GM19395 (cell line): ENCODE measurements around the gene ZNF710.
"Not testable (repeated sequence)": the region's sequence is repeated elsewhere in the genome, so short reads cannot be mapped to it uniquely, and the experiment has no call there.

Source experiments
- ATAC-seq: cut with Tn5 transposase; IDR thresholded peaks from one replicate; pipeline ENCODE4 v1.9.1; 2021; ENCODE audit warnings: mild to moderate bottlenecking, moderate library complexity; ENCODE audit not compliant: unreplicated experiment

ZNF710 gene

DNA sequence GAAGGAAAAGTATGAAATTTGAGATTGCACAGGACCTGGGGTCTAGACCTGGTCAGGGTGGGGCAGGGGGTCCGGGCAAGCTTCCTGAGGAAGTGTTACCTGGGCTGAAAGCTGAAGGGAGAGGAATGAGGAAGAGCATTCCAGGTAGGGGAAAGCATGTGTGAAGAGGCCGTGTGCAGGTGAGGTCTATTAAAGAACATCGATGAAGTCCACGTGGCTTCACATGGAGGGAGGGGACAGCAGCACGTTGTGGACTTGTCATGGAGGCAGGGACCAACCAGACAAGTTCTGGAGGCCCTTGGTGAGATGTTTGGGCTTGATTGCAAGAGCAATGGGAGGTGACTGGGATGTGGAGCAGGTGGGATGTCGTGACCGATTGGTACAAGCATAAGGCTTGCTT, 54.1 kb downstream of the ZNF710 start:
- ATAC-seq = no peak

DNA sequence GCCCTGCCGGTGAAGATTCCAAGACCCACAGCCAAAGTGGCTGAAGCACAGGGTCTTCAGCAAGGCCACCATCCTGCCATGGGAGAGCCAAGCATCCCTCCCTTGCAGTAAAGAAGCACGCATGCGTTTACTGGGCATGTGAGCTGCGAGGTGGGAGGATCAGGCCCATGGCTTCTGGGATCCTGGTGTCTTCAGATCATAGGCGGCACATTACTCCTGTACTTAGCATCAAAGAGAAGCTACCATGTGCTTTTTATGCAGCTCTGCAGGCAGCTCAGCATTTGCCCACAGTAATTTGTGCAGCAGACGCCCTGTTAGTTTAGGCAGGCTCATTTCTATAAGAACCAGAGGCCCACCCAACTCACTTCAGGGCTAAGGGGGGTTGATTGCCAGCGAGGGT, 55.4 kb downstream of the ZNF710 start:
- ATAC-seq = no peak

DNA sequence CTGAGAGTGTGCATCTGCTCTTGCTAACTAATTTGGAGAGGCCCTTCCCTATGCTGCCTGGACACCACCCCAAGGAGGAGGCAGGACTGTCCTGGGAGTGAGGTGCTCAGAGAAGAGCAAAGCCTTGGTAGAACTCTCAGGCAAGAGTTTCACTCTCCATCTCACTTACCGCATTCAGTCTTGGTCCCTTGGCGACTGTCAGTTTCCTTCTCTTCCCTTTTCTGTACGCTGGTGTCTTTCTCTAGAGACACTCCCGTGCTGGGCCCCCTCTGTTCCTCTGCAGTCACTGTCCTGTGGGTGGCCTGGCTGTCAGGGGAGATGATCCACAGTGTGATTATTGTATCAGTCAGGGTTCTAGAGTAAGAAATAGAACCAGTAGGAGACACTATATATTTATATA, 57.2 kb downstream of the ZNF710 start:
- ATAC-seq = peak; percentile 56

DNA sequence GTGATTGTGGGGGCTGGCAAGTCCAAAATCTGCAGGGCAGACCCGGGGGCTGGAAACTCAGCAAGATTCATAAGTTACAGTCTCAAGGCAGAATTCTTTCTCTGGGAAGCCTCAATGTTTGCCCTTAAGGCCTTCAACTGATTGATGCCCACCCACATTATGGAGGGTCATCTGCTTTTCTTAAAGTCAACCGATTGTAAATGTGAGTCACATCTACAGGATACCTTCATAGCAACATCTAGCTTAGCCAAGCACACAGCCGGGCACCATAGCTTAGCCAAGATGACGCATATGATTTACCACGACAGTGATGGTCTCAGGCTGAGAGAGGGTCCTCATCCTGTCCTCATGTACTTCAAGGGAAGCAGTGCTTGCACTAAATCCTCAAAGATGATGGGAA, 57.7 kb downstream of the ZNF710 start:
- ATAC-seq = no peak

DNA sequence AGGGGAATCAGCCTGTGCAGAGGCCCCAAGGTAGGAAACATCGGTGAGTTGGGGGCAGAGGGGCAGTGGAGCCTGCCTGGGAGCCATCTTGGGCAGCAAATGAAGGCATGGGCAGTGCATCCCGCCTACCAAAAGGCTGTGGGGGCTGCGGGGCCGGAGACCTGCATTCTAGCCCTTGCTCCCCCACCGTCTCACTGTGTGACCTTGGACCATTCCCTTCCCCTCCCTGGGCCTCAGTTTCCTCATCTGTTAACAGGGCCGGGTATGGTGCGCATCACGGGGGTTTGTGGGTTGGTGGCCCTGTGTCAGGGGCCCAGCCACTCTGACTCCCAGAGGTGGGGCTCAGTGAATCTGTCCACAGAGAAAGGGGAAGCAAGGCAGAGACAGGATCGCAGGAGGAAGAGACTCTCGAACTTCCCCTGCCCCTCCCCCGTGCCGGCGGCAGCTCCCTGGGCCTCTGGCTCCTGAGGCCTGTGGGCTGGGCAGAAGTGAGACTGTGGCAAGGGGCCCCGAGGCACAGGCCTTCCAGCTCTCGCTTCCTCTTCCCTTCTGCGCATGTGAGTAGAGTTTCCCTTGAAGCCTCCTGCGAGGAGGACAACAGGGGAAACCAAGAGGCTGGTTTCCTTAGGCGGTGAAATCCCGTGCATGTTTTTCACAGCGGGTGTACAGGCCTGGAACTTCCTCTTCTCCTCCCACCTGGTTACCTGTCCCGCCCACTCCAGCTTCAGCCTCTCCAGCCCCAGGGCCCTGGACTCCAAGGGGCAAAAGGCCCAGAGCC, 58.3 kb downstream of the ZNF710 start:
- ATAC-seq = peak; percentile 89

DNA sequence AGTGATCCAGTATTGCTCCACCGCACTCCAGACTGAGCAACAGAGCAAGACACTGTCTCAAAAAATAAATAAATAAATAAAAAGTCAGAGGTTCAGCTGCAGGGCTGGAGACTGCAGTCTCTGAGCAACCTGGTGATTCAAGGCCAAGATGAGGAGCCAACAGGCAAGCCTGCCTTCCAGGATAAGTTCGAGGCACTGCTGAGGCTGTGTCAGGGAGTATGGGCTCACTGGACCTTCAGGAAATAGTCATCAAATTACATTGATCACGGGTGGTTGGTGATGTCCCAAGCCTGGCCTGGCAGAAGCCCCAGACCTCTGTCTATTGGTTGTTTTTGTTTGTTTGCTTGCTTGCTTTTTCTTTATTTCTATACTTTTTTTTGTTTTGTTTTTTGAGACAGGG, 59.7 kb downstream of the ZNF710 start:
- no peak for ATAC-seq

DNA sequence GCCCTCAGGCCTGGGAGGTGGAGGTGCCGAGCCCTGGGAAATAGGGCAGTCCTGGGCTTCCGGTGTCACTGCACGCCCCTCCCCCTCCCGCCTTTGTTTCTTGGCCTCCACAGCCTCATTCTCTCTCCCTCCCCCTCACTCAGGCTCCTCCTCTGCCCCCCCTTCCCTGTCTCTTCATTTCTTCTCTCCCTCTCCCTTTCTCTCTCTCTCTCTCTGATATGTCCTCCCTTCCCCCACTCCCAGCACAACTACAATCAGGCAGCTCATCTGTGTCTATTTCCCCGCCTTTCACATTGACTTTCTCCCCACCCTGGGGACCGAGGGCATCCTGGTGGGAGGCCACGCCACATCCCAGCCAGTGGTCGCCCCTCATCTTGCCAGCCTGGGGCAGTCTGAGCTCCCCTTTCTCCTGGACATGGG, 60.9 kb downstream of the ZNF710 start:
- ATAC-seq = no peak

DNA sequence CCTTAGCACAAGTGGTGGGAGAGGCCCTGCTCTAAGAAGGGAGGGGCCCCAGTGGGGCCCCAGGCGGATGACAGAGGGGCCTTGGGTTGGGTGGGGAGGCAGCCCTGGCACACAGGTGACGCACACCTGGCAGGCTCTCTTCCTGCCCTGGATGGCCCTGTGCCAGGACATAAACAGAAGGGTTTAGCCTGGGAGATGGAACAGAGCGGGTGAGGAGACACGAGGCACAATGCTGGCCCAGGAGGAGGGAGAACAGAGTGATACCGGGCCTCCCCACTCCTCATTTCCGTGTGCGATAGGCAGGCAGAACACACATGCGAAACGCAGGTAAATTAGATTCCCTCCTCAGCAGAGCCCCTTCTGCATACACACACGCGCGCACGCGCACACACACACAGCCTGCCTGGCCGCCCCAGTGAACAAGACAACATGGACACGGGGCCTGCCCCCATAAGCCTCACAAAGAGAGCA, 61.4 kb downstream of the ZNF710 start:
- no peak for ATAC-seq

DNA sequence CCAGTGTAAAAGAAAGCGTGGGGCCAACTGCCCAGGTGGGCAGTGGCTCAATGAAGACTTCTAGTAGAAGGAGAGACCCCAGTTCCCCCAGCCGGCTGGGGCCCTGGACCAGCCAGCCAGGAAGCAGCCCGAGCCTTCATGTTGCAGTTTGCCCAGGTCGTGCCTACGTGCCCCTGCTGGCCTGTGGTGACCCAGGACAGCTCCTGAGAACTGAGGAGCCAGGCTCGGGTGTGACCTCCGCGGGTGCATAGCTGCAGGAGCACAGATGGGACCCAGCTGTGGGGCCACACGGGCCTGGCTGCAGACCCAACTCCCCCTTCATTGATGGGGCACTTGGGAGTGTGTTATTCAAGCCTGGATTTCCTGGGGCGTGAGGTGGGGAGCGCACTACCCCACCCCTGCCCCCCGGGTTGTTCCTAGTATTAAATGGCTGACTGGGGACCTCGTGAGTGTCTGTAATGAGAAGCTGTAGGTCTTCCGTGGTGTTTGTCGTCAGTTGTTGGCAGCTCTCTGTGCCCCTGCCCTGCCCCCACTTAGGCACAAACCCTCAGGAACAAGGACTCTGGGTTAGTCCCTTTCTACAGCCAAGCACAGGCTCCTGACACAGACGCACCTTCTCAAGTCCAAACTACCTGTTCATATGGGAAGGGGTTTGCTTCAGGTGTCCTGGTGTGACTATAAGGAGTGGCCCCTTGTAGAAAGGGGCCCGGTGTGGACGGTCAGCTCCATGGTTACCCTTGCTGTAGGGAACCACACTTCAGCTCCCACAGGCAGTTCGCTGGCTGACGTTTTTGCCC, 62.0 kb downstream of the ZNF710 start:
- no peak for ATAC-seq

DNA sequence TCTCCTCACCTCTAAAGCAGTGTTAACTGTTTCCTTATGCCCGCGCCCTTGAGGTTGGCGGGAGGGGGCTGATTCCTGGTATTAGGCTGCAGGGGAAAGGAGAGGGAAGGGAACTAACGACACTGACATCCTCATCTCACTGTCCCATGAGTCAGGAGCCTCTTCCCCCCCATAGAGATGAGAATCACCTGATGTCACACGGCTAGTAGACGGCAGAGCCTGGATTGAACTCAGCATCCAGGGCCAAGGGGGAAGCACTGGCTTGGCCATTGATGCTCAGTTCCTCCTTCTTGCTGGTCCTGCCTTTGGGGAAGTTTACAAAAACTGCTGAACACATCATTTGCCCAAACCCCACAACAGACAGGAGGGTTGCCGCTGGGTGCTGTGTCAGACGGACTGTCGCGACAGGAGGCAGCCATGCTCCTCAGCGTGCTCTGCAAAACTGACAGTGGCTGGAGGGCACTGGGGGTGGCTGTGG, 62.7 kb downstream of the ZNF710 start:
- no peak for ATAC-seq

DNA sequence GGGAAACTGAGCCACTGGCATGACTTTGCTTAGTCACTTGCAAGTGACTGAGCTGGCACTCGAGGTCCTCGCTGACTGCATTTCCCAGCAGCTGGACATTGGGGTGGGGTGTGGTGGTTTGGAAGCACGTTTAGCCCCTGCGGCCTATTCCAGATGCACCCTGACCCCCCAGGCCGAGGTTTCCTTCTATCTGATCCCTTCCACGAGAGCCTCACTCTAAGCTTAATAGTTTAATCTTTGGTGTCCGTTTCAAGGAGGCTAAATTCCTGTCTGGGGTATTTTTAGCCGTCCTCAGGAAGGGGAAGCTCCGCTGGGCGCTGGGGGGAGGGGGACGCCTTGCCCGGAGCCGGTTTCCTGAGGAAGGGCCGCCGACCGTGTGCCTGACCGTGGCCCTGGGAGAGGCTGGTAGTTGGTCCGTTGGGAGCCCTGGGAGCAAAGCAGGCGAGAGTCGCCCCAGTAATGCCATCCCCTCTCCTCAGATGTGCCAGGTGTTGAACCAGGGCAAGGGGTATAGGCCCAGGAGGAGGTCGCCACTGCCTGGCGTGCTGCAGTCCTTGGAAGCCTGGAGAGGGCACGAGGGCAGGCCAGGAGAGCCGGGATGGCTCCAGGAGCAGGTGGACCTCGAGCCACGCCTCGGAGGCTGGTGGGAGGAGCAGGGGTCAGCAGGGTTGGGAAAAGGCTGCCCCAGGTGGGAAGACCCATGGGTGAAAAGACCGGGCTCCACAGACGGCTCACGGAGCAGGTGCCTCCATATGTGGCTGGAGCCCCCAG, 64.0 kb downstream of the ZNF710 start:
- no peak for ATAC-seq

DNA sequence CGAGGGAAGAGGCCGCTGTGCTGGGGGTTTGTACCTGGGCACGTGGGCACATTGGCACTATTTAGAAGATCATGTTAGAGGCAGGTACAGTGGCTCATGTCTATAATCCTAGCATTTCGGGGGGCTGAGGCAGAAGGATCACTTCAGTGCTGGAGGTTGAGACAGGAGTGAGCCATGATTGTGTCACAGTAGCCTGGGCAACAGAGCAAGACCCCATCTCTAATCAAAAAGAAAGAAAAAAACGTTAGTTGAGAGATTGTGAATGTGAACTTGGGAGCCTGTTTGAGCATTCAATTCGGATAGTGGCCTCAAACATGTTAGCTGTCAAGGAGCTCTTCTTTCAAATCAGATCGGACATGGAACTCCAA, 64.5 kb downstream of the ZNF710 start:
- ATAC-seq = no peak

DNA sequence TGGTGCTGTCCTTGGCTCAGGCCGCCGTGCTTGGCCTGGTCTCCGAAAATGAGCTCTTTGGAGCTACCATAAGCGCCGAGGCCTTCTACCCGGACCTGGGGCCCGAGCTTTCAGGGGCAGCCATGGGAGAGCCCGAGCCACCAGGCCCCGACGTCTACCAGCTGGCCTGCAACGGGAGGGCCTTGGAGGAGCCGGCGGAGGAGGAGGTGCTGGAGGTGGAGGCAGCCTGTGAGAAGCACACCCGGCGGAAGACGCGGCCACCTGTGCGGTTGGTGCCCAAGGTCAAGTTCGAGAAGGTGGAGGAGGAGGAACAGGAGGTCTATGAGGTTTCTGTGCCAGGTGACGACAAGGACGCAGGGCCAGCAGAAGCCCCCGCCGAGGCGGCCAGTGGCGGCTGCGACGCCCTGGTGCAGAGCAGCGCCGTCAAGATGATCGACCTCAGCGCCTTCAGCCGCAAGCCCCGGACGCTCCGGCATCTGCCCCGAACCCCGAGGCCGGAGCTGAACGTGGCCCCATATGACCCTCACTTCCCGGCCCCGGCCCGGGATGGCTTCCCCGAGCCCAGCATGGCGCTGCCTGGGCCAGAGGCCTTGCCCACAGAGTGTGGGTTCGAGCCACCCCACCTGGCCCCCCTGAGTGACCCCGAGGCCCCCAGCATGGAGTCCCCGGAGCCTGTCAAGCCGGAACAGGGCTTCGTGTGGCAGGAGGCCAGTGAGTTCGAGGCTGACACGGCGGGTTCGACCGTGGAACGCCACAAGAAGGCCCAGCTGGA, 66.2 kb downstream of the ZNF710 start:
- ATAC-seq = no peak

DNA sequence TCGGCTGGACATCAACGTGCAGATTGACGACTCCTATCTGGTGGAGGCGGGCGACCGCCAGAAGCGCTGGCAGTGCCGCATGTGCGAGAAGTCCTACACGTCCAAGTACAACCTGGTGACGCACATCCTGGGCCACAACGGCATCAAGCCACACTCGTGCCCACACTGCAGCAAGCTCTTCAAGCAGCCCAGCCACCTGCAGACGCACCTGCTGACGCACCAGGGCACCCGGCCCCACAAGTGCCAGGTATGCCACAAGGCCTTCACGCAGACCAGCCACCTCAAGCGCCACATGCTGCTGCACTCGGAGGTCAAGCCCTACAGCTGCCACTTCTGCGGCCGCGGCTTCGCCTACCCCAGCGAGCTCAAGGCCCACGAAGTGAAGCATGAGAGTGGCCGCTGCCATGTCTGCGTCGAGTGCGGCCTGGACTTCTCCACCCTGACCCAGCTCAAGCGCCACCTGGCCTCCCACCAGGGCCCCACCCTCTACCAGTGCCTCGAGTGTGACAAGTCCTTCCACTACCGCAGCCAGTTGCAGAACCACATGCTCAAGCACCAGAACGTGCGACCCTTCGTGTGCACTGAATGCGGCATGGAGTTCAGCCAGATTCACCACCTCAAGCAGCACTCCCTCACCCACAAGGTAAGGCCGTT, 67.0 kb downstream of the ZNF710 start:
- ATAC-seq = no peak

DNA sequence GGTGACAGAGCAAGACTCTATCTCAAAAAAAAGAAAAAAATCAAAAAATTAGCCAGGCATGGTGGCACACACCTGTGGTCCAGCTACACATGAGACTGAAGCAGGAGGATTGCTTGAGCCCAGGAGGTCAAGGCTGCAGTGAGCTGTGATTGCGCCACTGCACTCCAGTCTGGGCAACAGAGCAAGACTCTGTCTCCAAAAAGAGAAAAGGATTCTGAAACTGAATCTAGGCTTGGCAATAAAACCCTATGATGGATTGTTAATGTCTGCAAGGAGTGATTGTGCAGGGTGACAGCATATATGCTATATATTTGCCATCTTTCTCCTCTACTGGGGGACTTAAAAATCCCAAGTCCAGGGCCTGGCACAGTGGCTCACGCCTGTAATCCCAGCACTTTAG, 69.5 kb downstream of the ZNF710 start:
- ATAC-seq = not testable (repeated sequence)

DNA sequence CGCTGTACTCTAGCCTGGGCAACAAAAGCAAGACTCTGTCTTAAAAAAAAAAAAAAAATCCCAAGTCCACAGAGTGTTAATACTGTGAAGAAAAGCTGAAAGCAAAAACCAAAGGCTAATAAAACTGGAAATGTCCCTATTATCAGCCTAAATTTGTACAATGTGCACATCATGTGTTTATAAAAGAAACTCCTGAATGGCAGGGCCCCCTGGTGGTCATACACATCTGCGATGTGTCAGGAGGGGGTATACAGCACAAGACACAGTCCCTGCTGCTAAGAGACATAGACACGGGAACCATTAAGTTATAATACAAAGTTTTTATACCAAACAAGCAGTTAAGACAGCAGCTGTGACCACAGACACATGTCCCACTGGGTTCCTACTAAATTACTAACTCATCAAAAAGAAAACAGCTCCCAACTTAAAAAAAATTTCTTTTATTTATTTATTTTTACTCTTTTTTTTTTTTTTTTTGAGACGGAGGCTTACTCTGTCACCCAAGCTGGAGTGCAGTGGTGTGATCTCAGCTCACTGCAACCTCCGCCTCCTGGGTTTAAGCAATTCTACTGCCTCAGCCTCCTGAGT, 70.2 kb downstream of the ZNF710 start:
- ATAC-seq = peak; percentile 78

DNA sequence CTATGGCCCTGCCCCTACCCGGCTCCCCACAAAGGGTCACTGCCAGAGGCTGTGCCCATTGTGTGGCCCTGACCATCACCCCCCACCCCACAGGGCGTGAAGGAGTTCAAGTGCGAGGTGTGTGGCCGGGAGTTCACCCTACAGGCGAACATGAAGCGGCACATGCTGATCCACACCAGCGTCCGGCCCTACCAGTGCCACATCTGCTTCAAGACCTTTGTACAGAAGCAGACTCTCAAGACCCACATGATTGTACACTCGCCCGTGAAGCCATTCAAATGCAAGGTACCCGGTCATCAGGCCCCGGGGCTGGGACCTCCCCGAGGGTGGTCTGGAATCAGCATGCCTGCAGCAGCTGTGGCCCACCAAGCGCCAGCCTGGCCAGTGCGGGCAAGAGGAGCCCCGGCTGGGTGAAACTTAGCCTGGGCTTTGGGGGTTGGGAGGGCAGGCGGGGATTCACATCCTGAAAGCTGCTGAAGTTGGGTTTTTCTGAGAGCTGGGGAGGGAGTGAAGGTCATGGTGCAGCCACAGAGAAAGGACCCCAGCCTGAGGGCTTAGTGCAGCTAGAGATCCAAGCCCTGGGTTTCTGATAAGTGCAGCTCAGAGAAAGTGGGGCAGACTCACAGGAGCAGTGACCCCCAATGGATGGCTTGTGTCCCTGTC, 72.0 kb downstream of the ZNF710 start:
- no peak for ATAC-seq

DNA sequence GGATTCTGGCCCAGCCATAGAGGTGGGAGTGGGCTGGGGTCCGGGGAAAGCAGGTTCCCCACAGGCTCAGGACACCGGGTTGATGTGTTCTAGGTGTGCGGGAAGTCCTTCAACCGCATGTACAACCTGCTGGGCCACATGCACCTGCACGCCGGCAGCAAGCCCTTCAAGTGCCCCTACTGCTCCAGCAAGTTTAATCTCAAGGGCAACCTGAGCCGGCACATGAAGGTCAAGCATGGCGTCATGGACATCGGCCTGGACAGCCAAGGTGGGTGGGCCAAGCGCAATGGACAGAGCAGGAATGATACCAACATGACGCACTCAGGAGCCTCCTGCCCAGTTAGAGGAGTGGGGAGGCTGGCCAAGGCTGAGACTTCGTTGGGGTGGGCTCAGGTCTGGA, 72.9 kb downstream of the ZNF710 start:
- ATAC-seq = no peak

DNA sequence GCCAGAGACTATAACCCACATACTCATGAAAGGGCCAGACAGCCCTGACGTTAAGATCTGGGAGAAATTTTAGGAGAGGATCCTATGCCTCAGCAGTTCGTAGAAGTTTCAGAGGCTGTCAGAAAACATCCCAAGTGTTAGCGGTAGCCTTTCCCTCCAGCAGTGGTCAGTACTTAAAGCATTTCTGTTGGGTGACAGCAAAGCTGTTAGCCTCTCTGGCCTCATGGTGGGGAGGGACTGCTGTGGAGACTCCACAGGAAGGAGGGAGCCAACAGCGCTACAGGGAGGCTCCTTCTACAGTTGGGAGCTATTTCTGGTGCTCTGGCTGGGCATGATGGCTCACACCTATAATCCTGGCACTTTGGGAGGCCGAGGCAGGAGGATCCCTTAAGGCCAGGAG, 73.8 kb downstream of the ZNF710 start:
- ATAC-seq = no peak
